Vagina (tissue), 2 donors: ENCODE data around the gene VOPP1.

Experiments used
- POLR2A ChIP-seq, 2 donors: fragments of 450-650 bp; IDR thresholded peaks; one replicate each; pipeline ENCODE4 v1.6.1; 2017; ENCODE audit warnings: antibody characterized with exemption in 2 of 2, mild to moderate bottlenecking in 2 of 2, moderate library complexity in 2 of 2
- TF ChIP-seq, protein P1 (sequence below), 3 experiments: fragments of 450-650 bp in 2 of 3; fragments of 200-600 bp in 1 of 3; sonication (generic) in 1 of 3; IDR thresholded peaks; one replicate each; pipeline ENCODE4 v1.5.1; 2017 to 2019; ENCODE audit warnings: antibody characterized with exemption in 3 of 3, mild to moderate bottlenecking in 2 of 3, moderate library complexity in 2 of 3

DNA sequence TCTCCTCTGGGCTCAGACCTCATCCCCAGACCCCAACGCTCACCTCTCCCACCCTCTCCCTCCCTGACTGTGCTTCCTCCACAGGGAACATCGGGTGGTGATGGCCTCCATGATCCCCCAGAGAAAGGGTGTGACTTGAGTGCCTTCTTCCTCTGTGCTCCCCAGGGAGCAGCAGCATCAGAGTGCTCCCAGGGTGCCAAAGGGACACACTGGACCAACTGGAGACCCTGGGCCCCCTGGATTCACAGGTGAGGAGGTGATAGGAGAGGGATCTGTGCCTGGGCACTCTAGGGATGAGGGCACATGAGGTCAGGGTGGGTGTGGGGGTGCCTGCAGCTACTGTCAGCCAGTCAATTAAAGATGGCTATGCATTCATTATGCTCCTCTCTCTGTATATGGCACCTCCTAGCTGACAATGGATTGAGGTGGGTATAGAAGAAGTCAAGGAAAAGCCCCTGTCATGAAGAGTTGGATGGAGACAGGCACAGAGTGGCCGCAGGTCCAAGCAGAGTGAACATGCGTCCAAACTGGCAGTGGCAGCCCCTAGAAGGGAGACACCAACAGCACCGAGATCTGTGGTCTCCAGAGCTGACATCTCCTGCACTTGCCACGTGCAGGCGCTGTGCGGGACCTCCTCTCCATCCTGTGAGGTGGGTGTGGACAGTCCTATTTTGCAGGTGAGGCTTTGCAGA is 15.5 kb upstream of the VOPP1 start:
- TF ChIP-seq, protein P1, sequence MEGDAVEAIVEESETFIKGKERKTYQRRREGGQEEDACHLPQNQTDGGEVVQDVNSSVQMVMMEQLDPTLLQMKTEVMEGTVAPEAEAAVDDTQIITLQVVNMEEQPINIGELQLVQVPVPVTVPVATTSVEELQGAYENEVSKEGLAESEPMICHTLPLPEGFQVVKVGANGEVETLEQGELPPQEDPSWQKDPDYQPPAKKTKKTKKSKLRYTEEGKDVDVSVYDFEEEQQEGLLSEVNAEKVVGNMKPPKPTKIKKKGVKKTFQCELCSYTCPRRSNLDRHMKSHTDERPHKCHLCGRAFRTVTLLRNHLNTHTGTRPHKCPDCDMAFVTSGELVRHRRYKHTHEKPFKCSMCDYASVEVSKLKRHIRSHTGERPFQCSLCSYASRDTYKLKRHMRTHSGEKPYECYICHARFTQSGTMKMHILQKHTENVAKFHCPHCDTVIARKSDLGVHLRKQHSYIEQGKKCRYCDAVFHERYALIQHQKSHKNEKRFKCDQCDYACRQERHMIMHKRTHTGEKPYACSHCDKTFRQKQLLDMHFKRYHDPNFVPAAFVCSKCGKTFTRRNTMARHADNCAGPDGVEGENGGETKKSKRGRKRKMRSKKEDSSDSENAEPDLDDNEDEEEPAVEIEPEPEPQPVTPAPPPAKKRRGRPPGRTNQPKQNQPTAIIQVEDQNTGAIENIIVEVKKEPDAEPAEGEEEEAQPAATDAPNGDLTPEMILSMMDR (IDR thresholded peaks at IDR 0.05), result no peak
- no peak for TF ChIP-seq POLR2A (IDR thresholded peaks at IDR 0.05)
